ENCODE results near the gene VEGFA.

The VEGFA gene

GRCh38 chr6:43763812-43764522, 6.0 kb upstream of the VEGFA start:
- no peak overlapping the region for H3K27ac ChIP-seq
- DNase-seq (ENCODE audit: low spot score) = no peak
- no peak overlapping the region for H3K4me3 ChIP-seq
- TF ChIP-seq CTCF (IDR thresholded peaks at IDR 0.05) = no peak

- Histone ChIP-seq H3K4me3 (no peak overlapping the region), H3K27ac (no peak overlapping the region)
- no peak for TF ChIP-seq CTCF (IDR thresholded peaks at IDR 0.05)
- DNase-seq (ENCODE audit: low spot score) = no peak
Measured at GRCh38 chr6:43764772-43765171, 5.2 kb upstream of the VEGFA start.

GRCh38 chr6:43765776-43766499, 4.1 kb upstream of the VEGFA start:
- Histone ChIP-seq H3K4me3 (no peak overlapping the region), H3K27ac (no peak overlapping the region)
- no peak for TF ChIP-seq CTCF (IDR thresholded peaks at IDR 0.05)
- no peak for DNase-seq (ENCODE audit: low spot score)

GRCh38 chr6:43766500-43766853, 3.5 kb upstream of the VEGFA start:
- no peak for DNase-seq (ENCODE audit: low spot score)
- TF ChIP-seq CTCF (IDR thresholded peaks at IDR 0.05) = no peak
- H3K4me3 ChIP-seq = no peak overlapping the region
- no peak overlapping the region for H3K27ac ChIP-seq

GRCh38 chr6:43766964-43767461, 3.0 kb upstream of the VEGFA start:
- no peak overlapping the region for H3K27ac ChIP-seq
- TF ChIP-seq CTCF (IDR thresholded peaks at IDR 0.05) = no peak
- no peak overlapping the region for H3K4me3 ChIP-seq
- no peak for DNase-seq (ENCODE audit: low spot score)

- no peak for TF ChIP-seq CTCF (IDR thresholded peaks at IDR 0.05)
- DNase-seq (ENCODE audit: low spot score) = no peak
- Histone ChIP-seq H3K4me3 (no peak overlapping the region), H3K27ac (no peak overlapping the region)
Measured at GRCh38 chr6:43767553-43768505, 2.2 kb upstream of the VEGFA start.
